GM12892 (cell line): ENCODE measurements around the gene TMEM141.

Experiments
- POLR2A ChIP-seq: IDR thresholded peaks from 2 replicates; pipeline ENCODE4 v1.6.1; 2011; ENCODE audit warnings: low read depth, low read length, control low read depth
- POLR2AphosphoS5 ChIP-seq: IDR thresholded peaks from 2 replicates; pipeline ENCODE4 v1.6.1; 2011; ENCODE audit warnings: low read depth, low read length, control low read depth

GRCh38 chr9:136744773-136745172 is 46.4 kb upstream of the TMEM141 start:
- TF ChIP-seq POLR2A (no peak), POLR2AphosphoS5 (no peak)
